ENCODE measurements around the gene IKZF1. TPM values are rescaled to one million over a fixed set of nuclear protein-coding genes. Genes with fewer than 3 reads are reported as not detected.

IKZF1 gene
- total RNA-seq, 1 experiment from 2014 or later: 0.57 TPM

DNA sequence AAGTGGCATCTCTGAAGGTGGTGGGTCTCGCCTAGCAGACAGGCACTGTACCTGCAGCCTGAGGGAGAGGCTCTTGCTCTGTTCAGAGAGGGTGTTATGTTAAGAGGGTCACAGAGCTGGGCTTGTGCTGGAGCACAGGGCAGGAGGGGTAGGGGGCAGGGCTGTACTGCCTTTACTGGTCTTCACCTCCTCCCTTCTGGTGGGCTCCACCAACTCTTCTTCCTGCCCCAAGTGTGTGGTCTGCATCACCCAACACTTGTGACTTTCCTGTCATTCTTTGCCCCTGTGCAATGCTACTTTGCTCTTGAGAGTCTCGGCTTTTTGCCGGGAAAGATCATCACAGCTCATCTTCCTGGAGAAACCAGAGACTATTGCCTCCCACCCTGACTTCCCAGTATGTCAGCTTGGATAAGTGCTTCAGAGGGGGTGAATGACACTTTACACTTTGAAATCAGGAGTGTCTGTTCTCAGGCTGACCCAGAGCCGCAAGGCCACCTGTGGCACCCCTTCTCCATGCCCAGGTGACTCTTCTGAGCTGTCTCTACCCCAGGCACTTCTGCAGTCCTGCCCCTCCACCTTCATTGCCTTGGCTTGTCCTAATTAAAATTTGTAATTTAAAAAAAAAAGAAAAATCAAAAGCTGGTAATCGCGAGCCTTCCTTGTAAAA lies 38.4 kb upstream of the IKZF1 start:
- no peak overlapping the region for H3K9ac ChIP-seq (ENCODE audit: low read length)
- no peaks in the 10 kb centered on the region for H3K9me2 ChIP-seq (ENCODE audit: insufficient read depth)
- no peak for ATAC-seq
- no peaks in the 10 kb centered on the region for H3K9me3 ChIP-seq (ENCODE audit: control insufficient read depth in 1 of 2, insufficient read depth in 1 of 2, low read depth in 1 of 2, low read length in 2 of 2)
- DNase-seq (ENCODE audit: low read depth, low spot score): no peak
- no peak overlapping the region for H3K27ac ChIP-seq (ENCODE audit: low read depth, low read length)
- no peak overlapping the region for H2AFZ ChIP-seq (ENCODE audit: low read depth, low read length, poor library complexity, severe bottlenecking)
- no peak for TF ChIP-seq SP1 (IDR thresholded peaks at IDR 0.05; ENCODE audit: low read depth)
- TF ChIP-seq ZNF274 (IDR thresholded peaks at IDR 0.05; ENCODE audit: low read depth, low read length): no peak
- TF ChIP-seq, protein P1, sequence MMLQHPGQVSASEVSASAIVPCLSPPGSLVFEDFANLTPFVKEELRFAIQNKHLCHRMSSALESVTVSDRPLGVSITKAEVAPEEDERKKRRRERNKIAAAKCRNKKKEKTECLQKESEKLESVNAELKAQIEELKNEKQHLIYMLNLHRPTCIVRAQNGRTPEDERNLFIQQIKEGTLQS (IDR thresholded peaks at IDR 0.05): no peak
- TF ChIP-seq TCF7L2 (IDR thresholded peaks at IDR 0.05; ENCODE audit: borderline replicate concordance, extremely low read depth, insufficient read depth, insufficient read length): no peak
- no peak for TF ChIP-seq EZH2 (IDR thresholded peaks at IDR 0.05)
- ChIA-PET RAD21 (ENCODE audit: low non-redundant PET in 1 of 2, low total read pairs in 2 of 2, uncharacterized antibody in 2 of 2, unreplicated experiment in 2 of 2) (no interaction called here), POLR2A (no interaction called here), CTCF (no interaction called here)
- intact Hi-C loops (cut with micrococcal nuclease): no loop called here
- H3K36me3 ChIP-seq (ENCODE audit: control insufficient read depth in 1 of 2, insufficient read depth in 2 of 2, low read length in 2 of 2): no peaks in the 10 kb centered on the region
- H3K4me1 ChIP-seq (ENCODE audit: control insufficient read depth in 1 of 2, insufficient read depth in 2 of 2, low read length in 2 of 2): no peaks in the 10 kb centered on the region
- BruUV-seq (replicated peaks): no TSS peak
- H3K27me3 ChIP-seq (ENCODE audit: insufficient read depth, low read length): no peaks in the 10 kb centered on the region
- H3K4me2 ChIP-seq (ENCODE audit: low read length): no peak overlapping the region
- no peaks in the 10 kb centered on the region for H4K20me1 ChIP-seq (ENCODE audit: insufficient read depth)
- H3K79me2 ChIP-seq (ENCODE audit: insufficient read depth, low read length): no peaks in the 10 kb centered on the region
- H3K4me3 ChIP-seq (replicated peaks in 1 of 2; ENCODE audit: low read depth in 1 of 2, low read length in 2 of 2): no peak overlapping the region

GRCh38 chr7:50266635-50267386 lies 37.7 kb upstream of the IKZF1 start:
- no peaks in the 10 kb centered on the region for H3K4me1 ChIP-seq (ENCODE audit: control insufficient read depth in 1 of 2, insufficient read depth in 2 of 2, low read length in 2 of 2)
- H3K4me2 ChIP-seq (ENCODE audit: low read length): no peak overlapping the region
- ATAC-seq (no peak), DNase-seq (ENCODE audit: low read depth, low spot score) (no peak)
- H2AFZ ChIP-seq (ENCODE audit: low read depth, low read length, poor library complexity, severe bottlenecking): no peak overlapping the region
- no TSS peak for BruUV-seq (replicated peaks)
- ChIA-PET POLR2A (no interaction called here), RAD21 (ENCODE audit: low non-redundant PET in 1 of 2, low total read pairs in 2 of 2, uncharacterized antibody in 2 of 2, unreplicated experiment in 2 of 2) (no interaction called here), CTCF (no interaction called here)
- H3K4me3 ChIP-seq (replicated peaks in 1 of 2; ENCODE audit: low read depth in 1 of 2, low read length in 2 of 2): no peak overlapping the region
- no peaks in the 10 kb centered on the region for H4K20me1 ChIP-seq (ENCODE audit: insufficient read depth)
- H3K9me2 ChIP-seq (ENCODE audit: insufficient read depth): no peaks in the 10 kb centered on the region
- no peak overlapping the region for H3K9ac ChIP-seq (ENCODE audit: low read length)
- no peaks in the 10 kb centered on the region for H3K79me2 ChIP-seq (ENCODE audit: insufficient read depth, low read length)
- intact Hi-C loops (cut with micrococcal nuclease): no loop called here
- no peaks in the 10 kb centered on the region for H3K27me3 ChIP-seq (ENCODE audit: insufficient read depth, low read length)
- H3K9me3 ChIP-seq (ENCODE audit: control insufficient read depth in 1 of 2, insufficient read depth in 1 of 2, low read depth in 1 of 2, low read length in 2 of 2): no peaks in the 10 kb centered on the region
- H3K36me3 ChIP-seq (ENCODE audit: control insufficient read depth in 1 of 2, insufficient read depth in 2 of 2, low read length in 2 of 2): no peaks in the 10 kb centered on the region
- no peak overlapping the region for H3K27ac ChIP-seq (ENCODE audit: low read depth, low read length)
- TF ChIP-seq, protein P2, sequence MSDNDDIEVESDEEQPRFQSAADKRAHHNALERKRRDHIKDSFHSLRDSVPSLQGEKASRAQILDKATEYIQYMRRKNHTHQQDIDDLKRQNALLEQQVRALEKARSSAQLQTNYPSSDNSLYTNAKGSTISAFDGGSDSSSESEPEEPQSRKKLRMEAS (IDR thresholded peaks at IDR 0.05): no peak
- TF ChIP-seq CBX3 (IDR thresholded peaks at IDR 0.05; ENCODE audit: low read depth) (no peak), EZH2phosphoT487 (IDR thresholded peaks at IDR 0.05; ENCODE audit: borderline replicate concordance) (no peak), SRF (IDR thresholded peaks at IDR 0.05; ENCODE audit: low read depth) (no peak), SIN3A (IDR thresholded peaks at IDR 0.05; ENCODE audit: low read depth) (no peak), POLR2A (IDR thresholded peaks at IDR 0.05; ENCODE audit: borderline replicate concordance, extremely low read depth, insufficient read depth, insufficient read length) (no peak), ZBTB33 (IDR thresholded peaks at IDR 0.05; ENCODE audit: extremely low read depth, insufficient replicate concordance, low read length) (no peak), ELF1 (IDR thresholded peaks at IDR 0.05; ENCODE audit: borderline replicate concordance, low read depth) (no peak), RAD21 (IDR thresholded peaks at IDR 0.05; ENCODE audit: low read depth) (no peak)
